HG03097 (cell line): Measurements from ENCODE around the gene MMAB.

ENCODE experiments used
- ATAC-seq: cut with Tn5 transposase; IDR thresholded peaks from one replicate; pipeline ENCODE4 v1.9.1; 2021; ENCODE audit not compliant: unreplicated experiment, low FRiP score

The MMAB gene

GRCh38 chr12:109561711-109562030 lies 11.6 kb downstream of the MMAB start:
- ATAC-seq, result no peak

GRCh38 chr12:109560867-109561710 lies 12.2 kb downstream of the MMAB start:
- no peak for ATAC-seq

- ATAC-seq, result no peak
Observed at GRCh38 chr12:109559601-109560000, 13.7 kb downstream of the MMAB start.

GRCh38 chr12:109559200-109559505 lies 14.2 kb downstream of the MMAB start:
- no peak for ATAC-seq

- ATAC-seq, result no peak
Observed at GRCh38 chr12:109558374-109559199, 14.7 kb downstream of the MMAB start.

- ATAC-seq, result no peak
Observed at GRCh38 chr12:109557805-109558204, 15.5 kb downstream of the MMAB start.

- ATAC-seq, result no peak
Observed at GRCh38 chr12:109557200-109557599, 16.1 kb downstream of the MMAB start.

- ATAC-seq, result no peak
Observed at GRCh38 chr12:109555431-109556315, 17.6 kb downstream of the MMAB start.

- ATAC-seq, result no peak
Observed at GRCh38 chr12:109554761-109555160, 18.5 kb downstream of the MMAB start.

GRCh38 chr12:109553906-109554500 lies 19.3 kb downstream of the MMAB start:
- ATAC-seq, result no peak

GRCh38 chr12:109553483-109553882 lies 19.8 kb downstream of the MMAB start:
- ATAC-seq, result no peak

GRCh38 chr12:109552971-109553370 lies 20.3 kb downstream of the MMAB start:
- no peak for ATAC-seq

- no peak for ATAC-seq
Observed at GRCh38 chr12:109551108-109551507, 22.2 kb downstream of the MMAB start.

GRCh38 chr12:109550281-109550680 lies 23.0 kb downstream of the MMAB start:
- ATAC-seq, result no peak

GRCh38 chr12:109549613-109550270 lies 23.6 kb downstream of the MMAB start:
- ATAC-seq, result no peak

- ATAC-seq, result no peak
Observed at GRCh38 chr12:109548258-109548657, 25.0 kb downstream of the MMAB start.

- no peak for ATAC-seq
Observed at GRCh38 chr12:109547286-109547685, 26.0 kb downstream of the MMAB start.

- no peak for ATAC-seq
Observed at GRCh38 chr12:109545826-109546225, 27.5 kb downstream of the MMAB start.

- no peak for ATAC-seq
Observed at GRCh38 chr12:109544955-109545531, 28.3 kb downstream of the MMAB start.

GRCh38 chr12:109542876-109543275 lies 30.4 kb downstream of the MMAB start:
- ATAC-seq, result no peak
